HepG2 (cell line): ENCODE measurements around the gene HRC. TPM values are rescaled to one million over a fixed set of nuclear protein-coding genes. Genes with fewer than 3 reads are reported as not detected.

Source experiments
- ATAC-seq: fragments of 200-7000 bp; cut with Tn5 transposase; 3 replicates; pipeline ENCODE4 v1.9.1; 2020; ENCODE audit warnings: mild to moderate bottlenecking, moderate library complexity
- BruUV-seq: library from RNA; stranded (reverse); fragments of 400-500 nt; replicated peaks from 2 replicates; lab custom pipeline; 2021; lab: Mats Ljungman, UMichigan
- CTCF ChIA-PET: fragments of 300-600 bp; formaldehyde crosslinking; extraction: SDS; loops from one replicate; lab custom pipeline; 2021; ENCODE audit warnings: low total read pairs, inconsistent platforms, low intra/inter-chr PET ratio; lab: Yijun Ruan, JAX
- POLR2A ChIA-PET: fragments of 350-600 bp; sonication (Branson Sonifier 250); formaldehyde crosslinking; loops from one replicate; lab custom pipeline; 2020; ENCODE audit warnings: antibody characterized with exemption, inconsistent platforms; lab: Yijun Ruan, JAX
- DNase-seq: peaks from one replicate; pipeline ENCODE4 v3.0.0-alpha.2; 2015; ENCODE audit warnings: low spot score
- FAIRE-seq: peaks from 3 replicates; lab custom pipeline; 2011; peaks lifted over from hg19 to GRCh38; lab: Jason Lieb, UNC
- H2AFZ ChIP-seq: one replicate; pipeline ENCODE4 v1.6.1; 2011; ENCODE audit warnings: low read length, inconsistent platforms
- H3K27ac ChIP-seq: fragments of 300-600 bp; 3 replicates; pipeline ENCODE4 v1.8.0; 2011; ENCODE audit warnings: mixed run types, mild to moderate bottlenecking, mixed read lengths, low read length, inconsistent platforms; ENCODE audit not compliant: insufficient read depth; ENCODE audit errors: extremely low read length
- H3K27me3 ChIP-seq, 2 experiments: fragments of 200-600 bp in 1 of 2; 2 replicates in 1 of 2; 3 replicates in 1 of 2; pipeline versions ENCODE4 v1.6.0 to v1.8.0; 2011; ENCODE audit warnings: low read length in 2 of 2, mild to moderate bottlenecking in 2 of 2, moderate library complexity in 2 of 2, inconsistent platforms in 1 of 2; ENCODE audit not compliant: insufficient read depth in 2 of 2, control insufficient read depth in 1 of 2
- H3K36me3 ChIP-seq, 2 experiments: fragments of 200-600 bp in 1 of 2; replicated peaks in 1 of 2; 2 replicates in 1 of 2; 3 replicates in 1 of 2; pipeline versions ENCODE4 v1.5.1 to v1.8.0; 2011; ENCODE audit warnings: low read length in 2 of 2, inconsistent platforms in 1 of 2; ENCODE audit not compliant: insufficient read depth in 2 of 2, control insufficient read depth in 1 of 2
- H3K4me1 ChIP-seq: 2 replicates; pipeline ENCODE4 v1.5.1; 2012; ENCODE audit warnings: low read length, inconsistent platforms; ENCODE audit not compliant: insufficient read depth
- H3K4me2 ChIP-seq: 2 replicates; pipeline ENCODE4 v1.6.0; 2011; ENCODE audit warnings: low read depth, low read length, inconsistent platforms
- H3K4me3 ChIP-seq, 3 experiments: fragments of 200-600 bp in 1 of 3; sonication (generic), shearing (Covaris generic) in 1 of 3; replicated peaks in 1 of 3; 2 replicates each; pipeline ENCODE4 v1.5.1; 2011 to 2016; ENCODE audit warnings: low read length in 3 of 3, inconsistent platforms in 2 of 3, low read depth in 2 of 3, mild to moderate bottlenecking in 2 of 3, control low read depth in 1 of 3, mixed read lengths in 1 of 3; ENCODE audit not compliant: insufficient read depth in 1 of 3
- H3K79me2 ChIP-seq: one replicate; pipeline ENCODE4 v1.6.1; 2011; ENCODE audit warnings: low read length, inconsistent platforms; ENCODE audit not compliant: insufficient read depth
- H3K9ac ChIP-seq: 2 replicates; pipeline ENCODE4 v1.6.0; 2011; ENCODE audit warnings: mild to moderate bottlenecking, low read depth, low read length, inconsistent platforms; ENCODE audit not compliant: insufficient read depth
- H3K9me3 ChIP-seq: 2 replicates; pipeline ENCODE4 v1.5.1; 2012; ENCODE audit warnings: mild to moderate bottlenecking, low read length
- H4K20me1 ChIP-seq: 2 replicates; pipeline ENCODE4 v1.6.0; 2011; ENCODE audit warnings: inconsistent platforms, mild to moderate bottlenecking, low read length, moderate library complexity; ENCODE audit not compliant: insufficient read depth
- ASH2L ChIP-seq: fragments of 300-600, 200-600 bp; sonication (generic); IDR thresholded peaks from 2 replicates; pipeline ENCODE4 v1.7.0; 2017; ENCODE audit warnings: low read depth, mild to moderate bottlenecking, moderate library complexity, mixed read lengths, low read length; ENCODE audit not compliant: insufficient read length
- ATF3 ChIP-seq: sonication (generic); formaldehyde crosslinking; IDR thresholded peaks from 2 replicates; pipeline ENCODE4 v1.4.0; 2020; ENCODE audit warnings: missing genetic modification reagents
- CTCF ChIP-seq: sonication (generic); formaldehyde crosslinking; IDR thresholded peaks from 2 replicates; pipeline ENCODE4 v1.5.0; 2020; ENCODE audit warnings: mild to moderate bottlenecking, missing genetic modification reagents, moderate library complexity
- FOXJ3 ChIP-seq: sonication (generic); formaldehyde crosslinking; IDR thresholded peaks from 2 replicates; pipeline ENCODE4 v1.4.0; 2020; ENCODE audit warnings: missing genetic modification reagents, mild to moderate bottlenecking, borderline replicate concordance
- MEF2D ChIP-seq: sonication (generic); formaldehyde crosslinking; IDR thresholded peaks from 2 replicates; pipeline ENCODE4 v1.5.1; 2020; ENCODE audit warnings: mild to moderate bottlenecking, missing genetic modification reagents
- NFIB ChIP-seq: sonication (generic); formaldehyde crosslinking; IDR thresholded peaks from 2 replicates; pipeline ENCODE4 v1.9.0; 2021; ENCODE audit warnings: missing genetic modification reagents, mild to moderate bottlenecking, borderline replicate concordance
- NPAS2 ChIP-seq: sonication (generic); formaldehyde crosslinking; IDR thresholded peaks from 2 replicates; pipeline ENCODE4 v1.8.0; 2022; ENCODE audit warnings: mild to moderate bottlenecking, missing genetic modification reagents, borderline replicate concordance
- POLR2A ChIP-seq, 2 experiments: IDR thresholded peaks; 2 replicates each; pipeline ENCODE4 v1.6.1; 2011; ENCODE audit warnings: low read depth in 2 of 2, low read length in 2 of 2, mild to moderate bottlenecking in 1 of 2, moderate library complexity in 1 of 2; ENCODE audit not compliant: insufficient read depth in 1 of 2
- POLR2AphosphoS2 ChIP-seq: IDR thresholded peaks from 2 replicates; pipeline ENCODE4 v1.6.1; 2011; ENCODE audit warnings: low read depth, low read length, improper control_type of control experiment
- RBM22 ChIP-seq: fragments of 200-400 bp; formaldehyde crosslinking; optimal IDR thresholded peaks from 2 replicates; pipeline ENCODE3; 2017; ENCODE audit warnings: mild to moderate bottlenecking, low read length, moderate library complexity
- SIX1 ChIP-seq: sonication (generic); formaldehyde crosslinking; IDR thresholded peaks from 2 replicates; pipeline ENCODE4 v1.4.0; 2020; ENCODE audit warnings: missing genetic modification reagents, borderline replicate concordance
- ZNF136 ChIP-seq: sonication (generic); formaldehyde crosslinking; IDR thresholded peaks from 2 replicates; pipeline ENCODE4 v1.8.1; 2022; ENCODE audit warnings: low read depth, mild to moderate bottlenecking, moderate library complexity, missing genetic modification reagents
- ZNF547 ChIP-seq: sonication (generic); formaldehyde crosslinking; IDR thresholded peaks from 2 replicates; pipeline ENCODE4 v1.5.1; 2020; ENCODE audit warnings: mild to moderate bottlenecking, missing genetic modification reagents
- ZNF709 ChIP-seq: sonication (generic); formaldehyde crosslinking; IDR thresholded peaks from 2 replicates; pipeline ENCODE4 v1.5.0; 2020; ENCODE audit warnings: mild to moderate bottlenecking, missing genetic modification reagents
- WGBS: methylation state at CpG from one replicate; pipeline ENCODE4 v1.1.6; 2017; ENCODE audit warnings: low lambda C conversion rate; 5-methylcytosine and 5-hydroxymethylcytosine counted together
- in situ Hi-C: cut with HindIII; loops from 2 replicates; pipeline ENCODE4 v1.10.0; 2017; ENCODE audit warnings: low pct_unique_long_range_greater_than_20kb; ENCODE audit not compliant: extremely low pct_ligation_motif_present
- intact Hi-C: fragments of 100-400 bp; cut with micrococcal nuclease; formaldehyde crosslinking; loops from one replicate; pipeline ENCODE4 v1.10.0; 2022; ENCODE audit not compliant: unreplicated experiment
- polyA plus RNA-seq, 8 experiments: library from polyadenylated mRNA; depleted of rRNA in 3 of 8; stranded (reverse) in 7 of 8; unstranded in 1 of 8; fragments of >200 nt; fragmentation: Illumina TruSeq in 4 of 8; extraction: Trizol in 4 of 8; gene quantifications; 2 replicates each; pipeline versions ENCODE4 v1.2.1 to v1.2.3, GENCODE V29; 2011 to 2016; ENCODE audit warnings: low read depth in 4 of 8, missing spikeins in 1 of 8, mixed read lengths in 1 of 8; ENCODE audit not compliant: insufficient read depth in 1 of 8
- total RNA-seq, 5 experiments: library from RNA; depleted of rRNA; stranded (reverse); fragments of >200 nt; fragmentation: Illumina TruSeq; extraction: Trizol; gene quantifications; 2 replicates each; pipeline ENCODE4 v1.2.3, GENCODE V29; 2016; ENCODE audit warnings: low read depth in 1 of 5
- TF ChIP-seq, protein P1 (sequence below): sonication (generic); formaldehyde crosslinking; IDR thresholded peaks from 2 replicates; pipeline ENCODE4 v1.5.0; 2020; ENCODE audit warnings: missing genetic modification reagents

Gene HRC
- total and polyA plus RNA-seq, 2 of the 13 experiments (the other 11 are each of a cell fraction or from before 2014, with no cell fraction given) = 3.6 to 15.4 TPM

DNA sequence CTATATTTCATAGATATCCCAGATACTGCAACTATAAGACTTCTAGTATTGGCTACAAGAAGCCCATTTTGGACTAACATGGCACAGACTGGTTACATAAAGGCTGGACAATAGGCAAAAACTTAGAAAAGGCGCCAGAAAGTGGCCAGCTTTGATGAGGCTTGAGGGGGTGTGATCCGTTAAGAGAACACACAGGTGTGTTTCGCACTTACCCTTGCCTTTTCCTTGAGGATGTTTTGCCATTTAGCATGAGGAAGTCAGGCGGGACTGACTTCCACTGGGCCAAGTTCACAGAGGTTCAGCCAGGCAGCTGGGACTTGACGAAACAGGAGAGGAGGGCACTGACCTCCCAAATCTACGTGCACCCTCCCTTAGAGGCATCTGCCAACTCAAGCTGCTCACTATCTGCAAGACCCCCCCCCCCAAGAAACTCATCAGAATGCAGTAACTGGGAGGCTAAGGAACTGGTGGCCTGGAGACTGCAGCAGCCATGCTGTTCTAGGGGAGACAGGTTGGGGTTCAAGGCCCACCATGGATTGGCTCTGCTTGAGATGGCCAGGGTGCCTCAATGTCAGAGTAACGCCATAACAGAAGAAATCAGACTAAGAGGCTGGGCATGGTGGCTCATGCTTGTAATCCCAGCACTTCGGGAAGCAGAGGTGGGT is 45.5 kb downstream of the HRC start:
- DNase-seq (no peak), ATAC-seq (no peak)
- POLR2A ChIA-PET = no interaction called here
- in situ Hi-C loops = no loop called here
- Histone ChIP-seq H3K27me3 (no peaks in the 10 kb centered on the region), H3K4me3 (no peak overlapping the region), H3K9me3 (no peaks in the 10 kb centered on the region), H3K4me2 (no peak overlapping the region), H3K4me1 (peaks cover 16% of the 10 kb centered on the region), H3K27ac (no peak overlapping the region)
- WGBS = 93% methylated on average over 6 of the region's 8 CpGs
- no TSS peak for BruUV-seq
- no peak for TF ChIP-seq FOXJ3 (CRISPR knock-in tag)
- no peak for TF ChIP-seq ZNF709 (CRISPR knock-in tag)
- no peak for TF ChIP-seq MEF2D (CRISPR knock-in tag)
- TF ChIP-seq ASH2L = no peak
- TF ChIP-seq RBM22 = peak; percentile 87
- TF ChIP-seq, protein P1, sequence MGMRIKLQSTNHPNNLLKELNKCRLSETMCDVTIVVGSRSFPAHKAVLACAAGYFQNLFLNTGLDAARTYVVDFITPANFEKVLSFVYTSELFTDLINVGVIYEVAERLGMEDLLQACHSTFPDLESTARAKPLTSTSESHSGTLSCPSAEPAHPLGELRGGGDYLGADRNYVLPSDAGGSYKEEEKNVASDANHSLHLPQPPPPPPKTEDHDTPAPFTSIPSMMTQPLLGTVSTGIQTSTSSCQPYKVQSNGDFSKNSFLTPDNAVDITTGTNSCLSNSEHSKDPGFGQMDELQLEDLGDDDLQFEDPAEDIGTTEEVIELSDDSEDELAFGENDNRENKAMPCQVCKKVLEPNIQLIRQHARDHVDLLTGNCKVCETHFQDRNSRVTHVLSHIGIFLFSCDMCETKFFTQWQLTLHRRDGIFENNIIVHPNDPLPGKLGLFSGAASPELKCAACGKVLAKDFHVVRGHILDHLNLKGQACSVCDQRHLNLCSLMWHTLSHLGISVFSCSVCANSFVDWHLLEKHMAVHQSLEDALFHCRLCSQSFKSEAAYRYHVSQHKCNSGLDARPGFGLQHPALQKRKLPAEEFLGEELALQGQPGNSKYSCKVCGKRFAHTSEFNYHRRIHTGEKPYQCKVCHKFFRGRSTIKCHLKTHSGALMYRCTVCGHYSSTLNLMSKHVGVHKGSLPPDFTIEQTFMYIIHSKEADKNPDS = no peak
- no peak for TF ChIP-seq ZNF136 (CRISPR knock-in tag)
- TF ChIP-seq ZNF547 (CRISPR knock-in tag) = no peak
- no peak for TF ChIP-seq ATF3 (CRISPR knock-in tag)
- 0 out of 2 replicates have a peak, but pooled peaks have one; percentile 5 for TF ChIP-seq POLR2AphosphoS2
- TF ChIP-seq NPAS2 (CRISPR knock-in tag) = no peak
- peak in 1 of 2 experiments; percentile 33; a peak in 1 of 4 replicates for TF ChIP-seq POLR2A (IDR thresholded peaks at IDR 0.05; ENCODE audit: insufficient read depth in 1 of 2, low read depth in 2 of 2, low read length in 2 of 2)
- no peak for TF ChIP-seq SIX1 (CRISPR knock-in tag)
- no peak for TF ChIP-seq NFIB (CRISPR knock-in tag)
- no peak for TF ChIP-seq CTCF (CRISPR knock-in tag)
- TF ChIP-seq, all 625 proteins: peak for 3
- Histone ChIP-seq H3K36me3 (peaks cover 9 to 44% of the 10 kb centered on the region in 2 experiments; a peak in 4 of 5 replicates), H4K20me1 (peaks cover 17% of the 10 kb centered on the region), H2AFZ (no peak overlapping the region), H3K79me2 (no peaks in the 10 kb centered on the region), H3K9ac (no peak overlapping the region)
- CTCF ChIA-PET = no interaction called here
- intact Hi-C loops = no loop called here
- no peak for FAIRE-seq
